DMS79 treated with DMSO at 0.1 percent for 48 hours (cell line): ENCODE measurements around the gene ZNF74.

Source experiments
- DNase-seq: peaks from one replicate; lab custom pipeline; 2025; lab: John Stamatoyannopoulos, UW

ZNF74 gene

GRCh38 chr22:20432244-20432686 lies 38.3 kb downstream of the ZNF74 start:
- DNase-seq, result no peak

DNA sequence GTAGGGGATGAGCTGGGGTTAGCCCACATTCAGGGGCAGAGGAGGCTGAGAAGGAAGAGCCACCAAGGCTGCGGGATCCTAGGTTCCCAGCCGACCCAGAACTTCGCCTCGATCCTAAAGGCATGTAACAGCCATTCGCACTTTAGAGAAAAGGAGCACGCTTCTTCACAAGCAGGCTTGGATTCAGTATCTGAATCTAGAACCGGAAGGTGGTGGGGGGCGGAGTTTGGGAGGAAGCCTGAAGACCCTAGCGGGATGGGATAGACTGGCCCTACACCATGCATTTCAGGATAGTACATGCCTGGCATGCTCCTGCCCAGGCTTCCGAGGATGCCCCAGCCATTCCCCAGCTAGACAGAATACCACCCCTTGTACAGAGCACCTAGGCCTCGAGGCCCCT lies 39.2 kb downstream of the ZNF74 start:
- DNase-seq, result no peak

GRCh38 chr22:20433686-20434241 lies 39.8 kb downstream of the ZNF74 start:
- DNase-seq, result no peak

- no peak for DNase-seq
These were observed 40.4 kb downstream of the ZNF74 start for GRCh38 chr22:20434264-20434751.

DNA sequence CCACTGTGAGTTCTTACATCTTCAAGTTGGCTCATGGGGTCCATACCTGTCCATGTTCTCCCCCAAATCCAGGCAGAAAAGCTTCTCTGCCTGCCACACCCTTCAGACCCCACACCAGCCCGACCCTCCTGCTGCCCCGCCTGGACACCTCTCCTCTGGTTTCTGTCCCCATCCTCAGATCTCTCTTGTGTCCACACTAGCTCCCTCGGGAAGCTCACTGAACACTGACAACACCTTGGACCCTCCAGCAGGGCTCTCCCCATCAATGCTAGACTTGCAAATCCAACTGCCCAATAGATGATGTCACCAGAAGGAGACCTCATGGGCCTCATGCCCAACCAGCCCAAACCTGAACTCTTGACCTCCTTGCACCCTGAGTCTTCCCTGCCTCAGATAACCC lies 40.8 kb downstream of the ZNF74 start:
- DNase-seq, result no peak

DNA sequence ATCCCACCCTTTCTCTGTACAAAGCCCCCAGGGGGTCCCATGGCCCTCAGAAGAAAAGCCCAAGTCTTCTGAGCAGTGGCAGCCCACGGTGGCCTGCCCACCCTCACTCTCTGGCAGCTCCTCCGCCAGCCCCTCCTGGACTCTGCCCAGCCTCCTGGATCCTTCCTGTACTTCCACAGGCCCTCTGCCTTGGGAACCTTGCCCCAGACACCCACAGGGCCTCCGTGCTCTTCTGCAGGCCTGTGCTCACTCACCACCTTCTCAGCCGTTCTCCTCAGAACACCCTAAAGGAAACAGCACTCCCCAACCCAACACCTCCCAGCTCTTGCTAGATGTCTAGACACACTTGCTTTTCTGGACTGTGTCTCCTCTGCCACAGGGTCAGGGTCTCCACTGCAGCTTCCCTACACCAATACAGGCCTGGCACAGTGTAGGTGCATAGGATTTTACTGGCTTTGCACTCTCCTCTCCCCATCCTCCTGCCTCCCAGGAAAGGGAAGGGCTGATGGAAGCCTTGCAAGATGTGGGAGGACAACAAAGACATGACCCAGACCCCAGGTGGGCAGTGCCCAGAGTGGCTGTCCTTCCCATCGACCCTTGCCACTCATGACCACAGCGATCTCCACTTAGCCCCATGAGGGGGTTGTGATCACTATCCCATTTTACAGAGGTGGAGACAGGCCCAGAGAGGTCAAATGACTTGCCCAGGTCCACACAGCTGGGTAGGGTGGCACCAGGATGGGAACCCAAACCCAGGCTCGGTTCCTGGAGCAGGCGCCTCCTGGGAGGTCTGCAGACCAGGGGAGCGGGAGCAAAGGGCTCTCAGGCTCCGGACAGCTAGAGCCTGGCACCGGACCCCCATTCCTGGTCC lies 41.7 kb downstream of the ZNF74 start:
- DNase-seq, result no peak

DNA sequence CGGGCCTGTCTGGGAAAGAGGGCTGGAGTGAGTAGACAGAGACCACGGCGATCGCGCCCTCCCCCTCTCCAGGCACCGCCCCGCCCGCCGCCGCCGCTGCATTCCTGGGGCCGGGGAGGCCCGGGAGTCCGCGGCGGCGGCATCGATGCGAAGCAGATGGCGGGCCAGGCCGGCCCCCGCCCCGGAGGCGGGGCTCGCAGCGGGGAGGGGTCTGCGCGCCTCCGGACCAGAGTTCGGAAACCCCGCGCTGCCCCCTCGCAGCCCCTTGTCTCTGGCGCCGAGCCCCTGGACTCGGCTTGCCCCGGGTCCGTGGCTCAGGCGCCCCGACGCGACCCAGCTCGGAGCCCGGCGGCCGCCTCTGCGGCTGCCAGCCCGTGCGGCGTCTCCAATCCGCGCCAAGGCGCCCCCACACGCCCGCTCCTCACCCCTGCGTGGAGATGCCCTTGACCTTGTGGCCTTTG lies 42.4 kb downstream of the ZNF74 start:
- no peak for DNase-seq

- no peak for DNase-seq
These were observed 43.0 kb downstream of the ZNF74 start for GRCh38 chr22:20436768-20437612.

DNA sequence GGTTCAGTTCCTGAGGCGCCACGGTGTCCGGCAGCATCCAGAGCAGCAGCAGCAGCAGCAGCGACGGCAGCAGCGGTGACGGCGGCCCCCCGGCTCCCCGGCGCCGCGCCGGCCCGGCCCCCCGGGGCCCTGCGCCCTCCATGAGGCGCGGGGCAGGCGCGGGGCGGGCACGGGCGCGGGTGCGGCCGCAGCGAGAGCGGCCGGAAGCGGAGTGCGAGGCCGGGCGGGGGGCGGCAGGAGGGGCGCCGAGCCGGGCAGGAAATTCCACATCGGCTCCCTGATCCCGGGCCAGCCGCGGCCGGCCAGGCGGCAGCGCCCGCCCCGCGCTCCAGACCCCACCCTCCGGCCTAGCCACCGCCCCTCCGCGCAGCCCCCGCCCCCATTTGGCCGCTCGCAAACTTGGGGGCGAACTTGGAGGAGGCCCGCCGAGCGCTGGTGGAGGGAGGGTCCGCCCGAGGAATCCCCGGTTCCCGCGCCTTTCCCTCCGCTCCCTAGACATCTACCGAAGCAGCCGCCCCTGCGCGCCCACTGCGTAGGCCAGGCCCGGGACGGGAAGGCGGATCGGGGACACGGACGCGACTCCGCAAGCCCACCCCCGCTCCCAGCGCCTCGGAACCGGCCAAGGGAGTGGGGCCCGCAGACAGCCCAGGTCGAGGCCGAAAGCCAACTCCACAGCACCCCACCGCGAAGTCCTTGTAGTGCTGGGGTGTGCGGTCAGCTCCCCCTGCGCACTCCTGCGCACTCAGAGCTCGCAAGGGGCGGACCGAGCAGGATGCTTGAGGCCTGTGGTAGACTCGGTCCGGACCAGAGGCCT lies 43.9 kb downstream of the ZNF74 start, which contains the start of gene SCARF2:
SCARF2 (minus strand) TSS at position 213 of the 814 bp plus-strand sequence; CDS start at position 142, 71 bp downstream.
- no peak for DNase-seq

DNA sequence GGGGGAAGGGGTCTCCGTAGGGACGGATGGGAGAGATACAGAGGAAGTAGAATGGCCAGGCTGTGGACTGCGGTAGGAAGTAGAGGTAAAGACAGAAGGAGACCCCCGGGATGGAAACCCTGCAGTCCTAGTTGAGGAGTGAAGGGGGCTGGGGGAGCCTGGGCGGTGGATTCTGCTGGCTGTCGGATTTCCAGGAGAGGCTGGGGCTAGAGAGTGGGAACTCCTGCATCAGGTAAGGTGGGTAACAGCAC lies 44.4 kb downstream of the ZNF74 start:
- no peak for DNase-seq

DNA sequence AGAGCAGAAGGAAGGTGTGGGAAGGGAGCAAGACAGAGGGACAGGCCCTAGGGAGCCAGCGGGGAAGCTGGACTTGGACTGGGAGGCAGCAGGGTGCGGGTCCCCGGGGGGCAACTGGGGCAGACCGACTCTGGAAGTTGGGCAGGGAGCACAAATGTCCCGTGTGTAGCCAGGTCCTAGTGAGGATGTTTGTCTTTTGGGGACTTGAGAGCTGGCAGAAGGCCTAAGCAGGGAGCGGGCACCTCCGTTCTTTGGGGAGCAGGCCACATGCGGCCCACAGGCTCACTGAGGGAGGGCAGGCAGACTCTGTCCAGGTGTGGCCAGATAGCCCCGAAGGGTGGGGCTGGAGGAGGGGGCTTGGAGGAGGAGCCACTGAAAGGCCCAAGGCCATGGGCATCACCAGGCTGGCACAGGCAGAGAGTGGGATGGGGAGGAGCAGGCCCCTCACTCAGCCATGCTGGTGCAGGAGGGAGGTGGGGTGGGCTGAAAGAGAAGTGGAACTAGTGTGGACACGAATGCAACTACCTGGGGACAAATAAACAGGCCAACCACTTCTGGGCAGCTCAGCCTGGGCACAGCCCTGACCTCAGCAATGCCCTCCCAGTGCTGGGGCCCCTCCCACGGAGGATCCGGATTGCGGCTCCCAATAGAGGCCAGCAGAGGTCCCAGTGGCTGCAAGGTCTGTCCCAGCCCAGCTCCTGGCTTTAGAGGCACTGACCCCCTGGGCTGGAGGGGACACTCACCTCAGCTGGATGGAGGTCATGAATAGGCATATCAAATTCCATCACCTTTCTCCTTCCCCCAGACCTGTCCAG lies 44.9 kb downstream of the ZNF74 start:
- DNase-seq, result no peak

GRCh38 chr22:20439556-20439927 lies 45.6 kb downstream of the ZNF74 start:
- DNase-seq, result no peak

DNA sequence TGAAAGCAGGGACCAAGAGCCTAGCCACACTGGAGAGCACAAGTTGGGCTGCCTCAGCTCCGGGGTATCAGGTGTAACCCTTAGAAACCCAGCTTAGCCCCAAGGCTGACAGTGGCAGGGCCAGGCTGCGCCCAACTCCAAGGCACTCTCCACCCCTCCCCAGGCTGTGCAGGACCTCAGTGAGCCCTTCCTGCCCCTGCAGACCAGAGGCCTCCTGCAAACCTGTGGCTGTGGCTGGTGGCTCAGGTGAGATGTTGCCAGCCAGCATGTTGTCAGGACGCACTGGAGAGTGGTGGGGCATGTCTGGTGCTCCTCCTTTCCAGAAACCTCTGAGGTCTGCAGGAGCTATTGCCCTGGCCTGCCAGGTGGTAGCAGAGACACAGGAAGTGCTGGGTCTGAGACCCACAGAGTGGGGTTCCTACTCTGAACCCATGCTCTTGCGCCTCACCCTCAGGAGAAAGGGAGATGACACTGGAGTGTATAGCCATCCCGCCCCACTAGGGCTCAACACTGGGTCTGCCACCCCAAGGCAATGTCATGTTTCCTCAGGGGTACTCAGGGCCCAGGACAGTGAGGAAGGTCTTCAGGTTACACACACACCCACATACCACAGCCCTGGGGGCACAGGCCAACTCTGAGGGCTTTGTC lies 46.1 kb downstream of the ZNF74 start:
- DNase-seq, result no peak

DNA sequence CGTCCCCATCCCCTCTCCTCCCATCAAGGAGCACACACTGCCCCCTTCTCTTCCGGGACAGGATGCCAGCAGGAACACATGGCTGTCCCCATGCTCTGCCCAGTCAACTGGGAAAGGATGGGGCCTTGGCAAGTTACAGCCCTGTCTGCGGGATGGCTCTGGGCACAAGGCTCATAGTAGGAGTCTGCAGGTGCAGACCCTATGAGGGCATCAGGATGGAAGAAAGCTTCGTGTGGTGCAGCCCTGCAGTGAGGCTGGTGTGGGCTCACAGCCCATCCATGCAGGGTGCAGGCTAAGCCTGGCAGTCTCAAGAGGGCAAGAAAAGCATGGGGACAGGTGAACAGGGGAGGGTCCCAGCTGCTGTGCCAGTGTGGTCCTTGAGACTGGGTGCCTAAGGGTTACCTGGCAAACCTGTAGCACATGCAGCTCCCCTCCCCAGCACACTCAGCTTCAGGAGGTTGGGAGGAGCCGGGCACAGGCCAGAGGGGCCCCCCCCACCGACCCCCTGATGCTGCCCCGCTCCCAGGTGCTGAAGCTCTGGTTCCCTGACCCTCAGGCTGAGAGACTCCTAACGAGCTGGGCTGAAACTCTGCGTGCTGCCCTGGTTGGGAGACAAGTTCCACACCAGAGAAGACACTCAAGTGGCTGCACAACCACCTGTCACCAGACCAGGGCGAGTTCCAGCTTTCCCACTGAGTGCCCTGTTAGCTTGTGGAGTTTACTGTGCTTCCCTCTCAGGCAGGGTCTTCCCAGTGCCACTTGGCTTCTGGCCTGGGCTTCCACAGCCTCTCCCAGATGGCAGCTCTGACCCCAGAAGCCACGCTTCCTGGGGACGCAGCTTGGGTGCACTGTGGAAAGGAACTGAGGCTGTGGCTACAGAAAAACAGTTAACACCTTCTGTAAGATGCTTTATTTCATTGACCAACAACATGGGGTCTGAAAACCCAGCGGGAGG lies 47.0 kb downstream of the ZNF74 start:
- no peak for DNase-seq

DNA sequence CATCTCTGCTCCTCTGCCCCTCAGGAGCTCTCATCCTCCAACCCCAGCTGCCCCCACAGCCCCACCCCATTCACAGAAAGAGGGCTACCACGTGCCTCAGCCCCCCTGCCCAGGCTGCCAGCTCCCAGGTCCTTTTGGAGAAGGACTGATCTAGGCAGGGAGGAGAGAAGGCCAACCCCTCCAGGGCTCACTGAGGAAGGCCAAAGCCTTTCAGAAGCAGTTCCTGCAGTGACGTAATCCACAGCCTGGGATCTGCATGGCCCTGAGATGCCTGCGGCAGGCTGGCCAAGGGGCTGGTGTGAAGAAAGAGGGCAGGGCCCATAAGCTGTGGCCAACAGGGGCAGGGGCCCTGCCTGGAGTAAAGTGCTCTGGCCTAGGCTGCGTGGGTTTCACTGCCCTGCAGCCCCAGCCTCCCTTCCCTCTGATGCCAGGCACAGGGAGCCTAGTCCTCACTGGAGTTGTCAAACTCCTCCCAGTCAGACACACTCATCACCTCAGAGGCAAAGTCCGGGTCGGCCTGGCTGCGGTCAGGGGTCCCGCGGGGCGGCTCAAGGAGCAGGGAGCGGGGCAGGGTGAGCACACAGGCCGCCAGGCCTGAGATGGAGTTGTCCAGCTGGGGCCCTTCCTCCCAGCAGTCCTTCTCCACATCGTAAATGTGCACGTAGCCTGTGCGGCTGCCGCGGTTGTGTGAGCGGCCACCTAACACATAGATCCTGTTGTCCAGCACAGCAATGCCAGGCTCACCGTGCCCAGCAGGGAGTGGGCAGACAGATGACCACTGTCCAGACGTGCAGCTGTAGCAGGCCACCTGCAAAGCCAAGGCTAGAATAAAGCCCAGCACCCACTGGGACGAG lies 47.9 kb downstream of the ZNF74 start:
- no peak for DNase-seq

DNA sequence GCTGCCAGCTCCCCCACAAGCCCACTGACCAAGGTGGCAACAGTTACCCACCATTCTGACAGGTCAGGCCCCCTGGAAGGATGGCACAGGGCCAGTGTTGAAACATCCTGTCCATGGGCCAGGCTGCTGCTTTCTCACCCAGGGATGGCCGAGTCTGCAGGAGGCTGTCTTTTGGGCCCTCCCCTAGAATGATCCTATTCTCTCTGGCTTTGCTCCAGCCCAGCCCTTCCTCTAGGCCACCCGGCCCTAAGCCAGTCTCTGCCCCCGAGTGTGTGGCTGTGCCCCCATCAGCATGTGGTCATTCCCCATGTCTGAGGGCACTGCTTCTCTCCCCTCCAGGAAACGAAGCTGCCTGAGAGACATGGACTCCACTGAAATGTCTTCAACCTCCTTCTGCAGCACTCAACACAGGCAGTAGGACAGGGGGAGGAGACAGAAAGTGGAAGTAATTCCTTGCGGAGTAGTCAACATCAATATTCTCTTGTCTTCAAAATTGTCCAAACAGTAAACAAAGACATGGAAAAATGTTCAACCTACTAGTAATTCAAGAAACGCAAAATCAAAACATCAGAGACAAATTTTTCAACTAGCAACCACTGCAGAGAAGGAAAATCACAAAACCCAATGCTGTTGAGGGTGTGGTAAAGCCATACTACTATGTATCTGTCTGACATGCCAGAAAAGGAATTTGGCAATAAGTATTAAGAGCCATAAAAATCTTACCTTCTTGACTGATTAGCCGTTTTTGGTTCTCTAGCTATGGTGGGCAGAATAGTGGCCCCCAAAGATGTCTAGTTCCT lies 48.7 kb downstream of the ZNF74 start:
- no peak for DNase-seq

DNA sequence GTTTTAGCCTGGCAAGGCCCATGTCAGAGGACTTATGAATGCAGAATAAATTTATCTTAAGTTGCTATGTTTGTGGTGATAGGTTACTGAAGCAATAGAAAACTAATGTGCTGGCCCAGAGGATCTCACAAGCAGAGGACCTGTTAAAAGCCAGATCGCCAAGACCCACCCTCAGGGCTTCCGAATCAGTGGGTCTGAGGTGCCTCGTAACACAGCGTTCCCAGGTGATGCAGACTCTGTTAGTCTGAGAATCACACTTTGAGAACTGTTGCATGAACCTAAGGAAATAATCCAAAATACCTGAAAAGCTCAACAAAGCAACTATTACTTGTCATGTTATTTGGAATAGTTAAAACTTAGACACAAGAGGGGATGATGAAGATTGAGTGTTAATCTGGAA lies 50.4 kb downstream of the ZNF74 start:
- DNase-seq, result no peak
